GM18870 (cell line): ENCODE measurements around the gene TIMM8B.
"Not testable (repeated sequence)": the region's sequence is repeated elsewhere in the genome, so short reads cannot be mapped to it uniquely, and the experiment has no call there.

Source experiments
- ATAC-seq: cut with Tn5 transposase; IDR thresholded peaks from one replicate; pipeline ENCODE4 v1.9.1; 2021; ENCODE audit warnings: moderate library complexity; ENCODE audit not compliant: unreplicated experiment

The TIMM8B gene

GRCh38 chr11:112082729-112083128, 3.8 kb downstream of the TIMM8B start:
- ATAC-seq: no peak

GRCh38 chr11:112073941-112074811, 12.4 kb downstream of the TIMM8B start, which contains the start of the genes NKAPD1 and PIH1D2:
Gene NKAPD1, plus strand, starts transcription at chr11:112074299. Its CDS starts 1,276 bp downstream, at chr11:112075575.
Gene PIH1D2, minus strand, starts transcription at chr11:112074017. Its CDS starts 843 bp downstream, at chr11:112073174.
- peak; percentile 80 for ATAC-seq

- no peak for ATAC-seq
These were observed 23.6 kb downstream of the TIMM8B start for GRCh38 chr11:112062923-112063322.

GRCh38 chr11:112058103-112058502, 28.5 kb downstream of the TIMM8B start:
- ATAC-seq: no peak

- ATAC-seq: no peak
These were observed 29.4 kb downstream of the TIMM8B start for GRCh38 chr11:112057170-112057569.

GRCh38 chr11:112051768-112052167, 34.8 kb downstream of the TIMM8B start:
- no peak for ATAC-seq

- ATAC-seq: peak; percentile 82
These were observed 35.8 kb downstream of the TIMM8B start for GRCh38 chr11:112050721-112051120.

- ATAC-seq: no peak
These were observed 36.8 kb downstream of the TIMM8B start for GRCh38 chr11:112049777-112050176.

GRCh38 chr11:112048256-112048655, 38.3 kb downstream of the TIMM8B start:
- not testable (repeated sequence) for ATAC-seq

- not testable (repeated sequence) for ATAC-seq
These were observed 39.9 kb downstream of the TIMM8B start for GRCh38 chr11:112046647-112047046.

GRCh38 chr11:112044961-112045360, 41.6 kb downstream of the TIMM8B start:
- no peak for ATAC-seq

- ATAC-seq: no peak
These were observed 43.6 kb downstream of the TIMM8B start for GRCh38 chr11:112042961-112043304.

GRCh38 chr11:112042161-112042960, 44.2 kb downstream of the TIMM8B start:
- ATAC-seq: no peak

- ATAC-seq: no peak
These were observed 49.0 kb downstream of the TIMM8B start for GRCh38 chr11:112037527-112037926.
